ENCODE measurements around the gene CAPN11.

DNA sequence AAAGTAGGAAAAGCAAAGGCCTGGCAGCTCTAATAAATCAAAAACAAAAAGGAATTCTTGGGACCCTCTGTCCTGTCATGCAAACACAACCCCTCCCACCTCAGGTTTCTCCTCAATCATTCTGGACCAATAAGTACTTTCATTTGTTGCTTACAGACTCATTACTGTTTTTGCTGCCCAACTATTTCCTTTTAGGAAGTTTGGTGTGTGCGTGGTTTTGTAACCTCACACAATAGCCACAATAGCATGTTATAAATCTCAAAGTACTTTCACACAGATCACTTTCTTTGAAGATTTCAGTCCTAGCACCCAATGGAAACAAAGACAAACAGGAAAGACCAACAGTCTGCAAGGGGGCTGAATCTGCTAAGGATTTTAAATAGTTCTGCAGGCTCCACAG is 35.8 kb upstream of the CAPN11 start:
- TF ChIP-seq CTCF (IDR thresholded peaks at IDR 0.05 in 2 of 3, conservative IDR thresholded peaks at IDR 0.05 in 1 of 3; ENCODE audit: insufficient read depth in 2 of 3, low read depth in 1 of 3, low read length in 3 of 3) (no peak), SP1 (CRISPR knock-in tag; IDR thresholded peaks at IDR 0.05) (no peak)

Measured in K562 (cell line).